DOHH2 (cell line): ENCODE results near the gene MAPKBP1.

Experiments used
- H3F3A ChIP-seq: fragments of 200-600 bp; sonication (generic), shearing (Covaris generic); 2 replicates; pipeline ENCODE4 v1.6.0; 2016; ENCODE audit warnings: antibody characterized with exemption, mild to moderate bottlenecking; ENCODE audit not compliant: control insufficient read depth, insufficient read depth
- H3K27ac ChIP-seq: fragments of 200-600 bp; sonication (generic); 2 replicates; pipeline ENCODE4 v1.5.1; 2014; ENCODE audit warnings: low read depth, mild to moderate bottlenecking, low read length, moderate library complexity
- H3K27me3 ChIP-seq: fragments of 200-600 bp; sonication (generic); 2 replicates; pipeline ENCODE4 v1.6.1; 2014; ENCODE audit warnings: mild to moderate bottlenecking, low read length, mixed read lengths; ENCODE audit not compliant: control insufficient read depth
- H3K36me3 ChIP-seq: fragments of 200-600 bp; sonication (generic); 2 replicates; pipeline ENCODE4 v1.6.1; 2014; ENCODE audit warnings: mild to moderate bottlenecking, low read length, moderate library complexity, mixed read lengths; ENCODE audit not compliant: control insufficient read depth
- H3K4me1 ChIP-seq: fragments of 200-600 bp; sonication (generic); 2 replicates; pipeline ENCODE4 v1.6.1; 2014; ENCODE audit warnings: mild to moderate bottlenecking, low read length, mixed read lengths; ENCODE audit not compliant: control insufficient read depth
- H3K4me2 ChIP-seq: fragments of 200-600 bp; sonication (generic); 2 replicates; pipeline ENCODE4 v1.6.0; 2014; ENCODE audit warnings: mild to moderate bottlenecking, low read length, moderate library complexity
- H3K4me3 ChIP-seq: fragments of 200-600 bp; sonication (generic); 2 replicates; pipeline ENCODE4 v1.5.1; 2014; ENCODE audit warnings: mild to moderate bottlenecking, low read length, mixed read lengths
- H3K79me2 ChIP-seq: fragments of 200-600 bp; sonication (generic); 2 replicates; pipeline ENCODE4 v1.6.1; 2014; ENCODE audit warnings: mild to moderate bottlenecking, low read length, mixed read lengths; ENCODE audit not compliant: control insufficient read depth
- H3K9me2 ChIP-seq: fragments of 200-600 bp; sonication (generic); replicated peaks from 2 replicates; pipeline ENCODE4 v1.6.1; 2014; ENCODE audit warnings: mild to moderate bottlenecking, low read length, mixed read lengths; ENCODE audit not compliant: control insufficient read depth
- H3K9me3 ChIP-seq: fragments of 200-600 bp; sonication (generic); 2 replicates; pipeline ENCODE4 v1.6.1; 2014; ENCODE audit warnings: antibody characterized with exemption, low read length, mixed read lengths; ENCODE audit not compliant: control insufficient read depth, insufficient read depth
- H4K20me1 ChIP-seq: fragments of 200-600 bp; sonication (generic); 2 replicates; pipeline ENCODE4 v1.6.0; 2014; ENCODE audit warnings: low read depth, mild to moderate bottlenecking, antibody characterized with exemption, low read length, moderate library complexity; ENCODE audit not compliant: control insufficient read depth, insufficient read depth
- EZH2phosphoT487 ChIP-seq: fragments of 200-600 bp; sonication (generic); IDR thresholded peaks from 2 replicates; pipeline ENCODE4 v1.6.1; 2017; ENCODE audit warnings: borderline replicate concordance, mild to moderate bottlenecking, antibody characterized with exemption, low read length, moderate library complexity, mixed read lengths
- TF ChIP-seq, protein P1 (sequence below): fragments of 200-600 bp; sonication (generic); IDR thresholded peaks from one replicate; pipeline ENCODE4 v1.5.1; 2014; ENCODE audit warnings: antibody characterized with exemption, mild to moderate bottlenecking, low read depth, low read length; ENCODE audit not compliant: poor library complexity, severe bottlenecking

Gene MAPKBP1

GRCh38 chr15:41840673-41841072 is 66.4 kb downstream of the MAPKBP1 start:
- H3K27me3 ChIP-seq = no peaks in the 10 kb centered on the region
- no peaks in the 10 kb centered on the region for H3K9me3 ChIP-seq
- H3K4me3 ChIP-seq = no peak overlapping the region
- H3K36me3 ChIP-seq = no peaks in the 10 kb centered on the region
- no peak overlapping the region for H3K4me2 ChIP-seq
- no peaks in the 10 kb centered on the region for H3K4me1 ChIP-seq
- TF ChIP-seq EZH2phosphoT487 = no peak
- TF ChIP-seq, protein P1, sequence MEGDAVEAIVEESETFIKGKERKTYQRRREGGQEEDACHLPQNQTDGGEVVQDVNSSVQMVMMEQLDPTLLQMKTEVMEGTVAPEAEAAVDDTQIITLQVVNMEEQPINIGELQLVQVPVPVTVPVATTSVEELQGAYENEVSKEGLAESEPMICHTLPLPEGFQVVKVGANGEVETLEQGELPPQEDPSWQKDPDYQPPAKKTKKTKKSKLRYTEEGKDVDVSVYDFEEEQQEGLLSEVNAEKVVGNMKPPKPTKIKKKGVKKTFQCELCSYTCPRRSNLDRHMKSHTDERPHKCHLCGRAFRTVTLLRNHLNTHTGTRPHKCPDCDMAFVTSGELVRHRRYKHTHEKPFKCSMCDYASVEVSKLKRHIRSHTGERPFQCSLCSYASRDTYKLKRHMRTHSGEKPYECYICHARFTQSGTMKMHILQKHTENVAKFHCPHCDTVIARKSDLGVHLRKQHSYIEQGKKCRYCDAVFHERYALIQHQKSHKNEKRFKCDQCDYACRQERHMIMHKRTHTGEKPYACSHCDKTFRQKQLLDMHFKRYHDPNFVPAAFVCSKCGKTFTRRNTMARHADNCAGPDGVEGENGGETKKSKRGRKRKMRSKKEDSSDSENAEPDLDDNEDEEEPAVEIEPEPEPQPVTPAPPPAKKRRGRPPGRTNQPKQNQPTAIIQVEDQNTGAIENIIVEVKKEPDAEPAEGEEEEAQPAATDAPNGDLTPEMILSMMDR = no peak
- no peak overlapping the region for H3K27ac ChIP-seq
- H3K79me2 ChIP-seq = no peaks in the 10 kb centered on the region
- H3K9me2 ChIP-seq = no peaks in the 10 kb centered on the region
- no peaks in the 10 kb centered on the region for H3F3A ChIP-seq
- no peaks in the 10 kb centered on the region for H4K20me1 ChIP-seq

DNA sequence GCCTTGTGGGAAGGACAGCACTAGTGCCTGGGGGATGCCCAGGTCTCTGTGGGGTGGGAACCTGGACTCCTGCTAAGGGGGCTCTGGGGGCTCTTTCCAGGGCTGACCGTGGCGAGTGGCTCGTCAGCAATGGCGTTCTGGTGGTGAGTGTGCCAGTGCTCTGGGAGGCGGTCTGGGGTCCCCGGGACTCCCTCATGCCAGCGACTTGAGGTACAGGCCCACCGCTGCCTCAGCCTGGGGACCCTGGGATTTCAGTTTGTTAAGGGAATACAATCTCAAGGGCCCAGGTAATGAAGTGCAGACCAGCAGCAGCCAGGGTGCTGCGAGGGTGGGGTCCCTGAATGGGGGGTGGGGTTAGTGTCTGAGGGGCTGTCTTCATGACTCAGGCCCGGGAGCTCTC is 66.8 kb downstream of the MAPKBP1 start:
- no peaks in the 10 kb centered on the region for H3K9me3 ChIP-seq
- no peaks in the 10 kb centered on the region for H3K27me3 ChIP-seq
- no peak for TF ChIP-seq EZH2phosphoT487
- TF ChIP-seq, protein P1 = no peak
- no peaks in the 10 kb centered on the region for H3K79me2 ChIP-seq
- H3K4me3 ChIP-seq = no peak overlapping the region
- no peak overlapping the region for H3K4me2 ChIP-seq
- H3K4me1 ChIP-seq = no peaks in the 10 kb centered on the region
- no peaks in the 10 kb centered on the region for H3K9me2 ChIP-seq
- H4K20me1 ChIP-seq = no peaks in the 10 kb centered on the region
- H3K36me3 ChIP-seq = no peaks in the 10 kb centered on the region
- no peaks in the 10 kb centered on the region for H3F3A ChIP-seq
- H3K27ac ChIP-seq = no peak overlapping the region

DNA sequence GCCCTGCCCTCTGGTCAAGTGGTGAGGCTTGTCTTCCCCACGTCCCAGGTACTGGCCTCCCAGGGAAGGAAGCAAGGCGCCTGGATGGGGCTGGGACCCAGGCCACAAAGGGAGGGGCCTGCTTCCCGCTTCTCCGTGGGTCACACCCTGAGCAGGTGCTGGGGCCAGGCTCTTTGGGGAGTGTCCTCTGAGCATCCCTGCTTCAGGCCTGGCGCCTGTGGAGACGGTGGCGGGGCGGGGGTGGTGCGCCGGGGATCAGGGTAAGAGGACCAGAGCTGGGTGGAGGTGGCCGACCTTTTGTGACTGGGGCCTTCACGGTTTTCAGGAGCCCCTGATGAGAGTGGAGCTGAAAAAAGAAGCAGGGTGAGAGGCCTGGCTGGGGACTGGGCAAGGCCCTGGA is 67.9 kb downstream of the MAPKBP1 start:
- no peaks in the 10 kb centered on the region for H3K4me1 ChIP-seq
- H3K79me2 ChIP-seq = no peaks in the 10 kb centered on the region
- H3K27me3 ChIP-seq = no peaks in the 10 kb centered on the region
- no peaks in the 10 kb centered on the region for H3K36me3 ChIP-seq
- no peaks in the 10 kb centered on the region for H3K9me3 ChIP-seq
- no peak overlapping the region for H3K4me3 ChIP-seq
- TF ChIP-seq, protein P1 = no peak
- TF ChIP-seq EZH2phosphoT487 = no peak
- H3K9me2 ChIP-seq = no peaks in the 10 kb centered on the region
- H3K4me2 ChIP-seq = no peak overlapping the region
- H4K20me1 ChIP-seq = no peaks in the 10 kb centered on the region
- no peak overlapping the region for H3K27ac ChIP-seq
- H3F3A ChIP-seq = no peaks in the 10 kb centered on the region

DNA sequence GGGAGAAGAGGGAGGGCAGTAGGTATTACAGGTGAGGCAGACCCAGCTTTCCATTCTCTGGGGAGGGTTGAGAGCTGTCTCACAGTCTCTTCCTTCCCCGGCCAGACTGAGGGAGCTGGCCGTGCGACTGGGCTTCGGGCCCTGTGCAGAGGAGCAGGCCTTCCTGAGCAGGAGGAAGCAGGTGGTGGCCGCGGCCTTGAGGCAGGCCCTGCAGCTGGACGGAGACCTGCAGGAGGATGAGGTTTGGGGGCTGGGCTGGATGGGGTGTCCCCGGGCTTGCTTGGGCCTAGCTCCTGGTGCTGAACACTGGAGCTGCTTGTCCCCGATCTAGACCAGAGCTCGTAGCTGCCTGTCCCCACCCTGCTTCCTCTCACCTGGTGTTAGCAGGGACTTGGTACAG is 69.3 kb downstream of the MAPKBP1 start:
- H3K4me3 ChIP-seq = no peak overlapping the region
- no peak overlapping the region for H3K27ac ChIP-seq
- H3K9me3 ChIP-seq = no peaks in the 10 kb centered on the region
- TF ChIP-seq, protein P1 = no peak
- no peak for TF ChIP-seq EZH2phosphoT487
- H4K20me1 ChIP-seq = no peaks in the 10 kb centered on the region
- no peaks in the 10 kb centered on the region for H3K27me3 ChIP-seq
- no peaks in the 10 kb centered on the region for H3K79me2 ChIP-seq
- no peaks in the 10 kb centered on the region for H3K36me3 ChIP-seq
- no peaks in the 10 kb centered on the region for H3K4me1 ChIP-seq
- H3K4me2 ChIP-seq = no peak overlapping the region
- no peaks in the 10 kb centered on the region for H3K9me2 ChIP-seq
- no peaks in the 10 kb centered on the region for H3F3A ChIP-seq
